ENCODE results near the gene SLC25A14. TPM values are rescaled to one million over a fixed set of nuclear protein-coding genes. Genes with fewer than 3 reads are reported as not detected.
A peak's percentile ranks its signal among the peaks of the same experiment; 100 is the strongest.

The SLC25A14 gene
- polyA plus RNA-seq, 1 experiment, result 20.7 TPM

DNA sequence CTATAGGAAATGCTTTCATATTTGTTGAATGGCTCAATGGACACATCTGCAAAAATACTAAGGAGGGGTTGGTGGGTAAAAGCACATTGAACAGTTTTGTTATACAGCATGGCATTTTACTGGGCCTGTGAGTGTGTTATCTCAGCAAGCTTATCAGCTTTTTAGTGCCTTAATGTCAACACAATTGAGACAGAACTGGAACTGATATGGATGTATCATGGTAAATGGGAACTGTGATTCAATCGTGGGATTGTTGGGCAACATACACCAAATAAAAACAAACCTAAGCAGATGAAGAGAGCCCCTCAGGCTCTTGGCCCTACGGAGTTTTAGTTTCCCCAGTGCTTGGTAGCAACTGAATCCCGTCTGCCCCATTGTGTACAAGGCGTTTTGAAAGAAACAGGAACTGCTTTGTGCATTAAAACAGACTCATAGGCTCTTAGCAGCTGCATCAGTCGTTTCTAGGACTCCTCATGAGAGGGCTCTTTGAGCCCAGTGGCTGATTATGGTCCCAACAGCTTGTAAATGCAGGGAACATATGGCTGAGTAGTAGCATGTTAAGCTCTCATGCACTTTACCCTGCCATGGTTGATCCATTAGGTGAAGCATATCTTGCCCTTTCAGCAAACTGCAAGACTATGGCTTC lies 38.4 kb downstream of the SLC25A14 start:
- CTCF ChIA-PET, result no interaction called here
- TF ChIP-seq, protein P1, sequence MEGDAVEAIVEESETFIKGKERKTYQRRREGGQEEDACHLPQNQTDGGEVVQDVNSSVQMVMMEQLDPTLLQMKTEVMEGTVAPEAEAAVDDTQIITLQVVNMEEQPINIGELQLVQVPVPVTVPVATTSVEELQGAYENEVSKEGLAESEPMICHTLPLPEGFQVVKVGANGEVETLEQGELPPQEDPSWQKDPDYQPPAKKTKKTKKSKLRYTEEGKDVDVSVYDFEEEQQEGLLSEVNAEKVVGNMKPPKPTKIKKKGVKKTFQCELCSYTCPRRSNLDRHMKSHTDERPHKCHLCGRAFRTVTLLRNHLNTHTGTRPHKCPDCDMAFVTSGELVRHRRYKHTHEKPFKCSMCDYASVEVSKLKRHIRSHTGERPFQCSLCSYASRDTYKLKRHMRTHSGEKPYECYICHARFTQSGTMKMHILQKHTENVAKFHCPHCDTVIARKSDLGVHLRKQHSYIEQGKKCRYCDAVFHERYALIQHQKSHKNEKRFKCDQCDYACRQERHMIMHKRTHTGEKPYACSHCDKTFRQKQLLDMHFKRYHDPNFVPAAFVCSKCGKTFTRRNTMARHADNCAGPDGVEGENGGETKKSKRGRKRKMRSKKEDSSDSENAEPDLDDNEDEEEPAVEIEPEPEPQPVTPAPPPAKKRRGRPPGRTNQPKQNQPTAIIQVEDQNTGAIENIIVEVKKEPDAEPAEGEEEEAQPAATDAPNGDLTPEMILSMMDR (IDR thresholded peaks at IDR 0.05; ENCODE audit: low read depth, low read length), result no peak

DNA sequence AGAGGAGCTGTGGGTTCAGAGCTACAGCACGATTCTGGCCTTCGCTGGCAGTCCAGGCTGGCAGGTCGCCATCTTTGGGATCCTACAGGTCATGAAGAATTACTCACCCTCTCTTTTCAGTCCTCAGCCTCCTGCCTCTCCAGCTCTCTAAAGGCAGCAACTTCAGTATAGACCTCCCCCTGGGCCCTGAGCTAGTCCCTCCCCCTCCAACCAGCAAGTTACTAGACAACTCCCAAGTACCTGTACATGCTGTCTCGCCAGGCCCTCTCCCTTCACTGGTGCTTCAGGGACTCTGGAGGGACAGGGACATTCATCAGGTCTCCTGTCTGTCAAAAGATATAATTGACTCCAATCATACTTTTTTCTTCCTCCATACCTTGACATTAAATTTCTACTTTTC lies 45.8 kb downstream of the SLC25A14 start, which contains the start of gene GPR119:
TSS of gene GPR119 (minus strand) at position 155 of the 400 bp plus-strand sequence. CDS start 227 bp downstream, outside the sequence.
- POLR2A ChIA-PET, result no interaction called here
- Histone ChIP-seq H3K27ac (ENCODE audit: low read depth, low read length) (no peak within 1 kb of the TSS), H3K4me3 (ENCODE audit: low read depth, low read length) (no peak within 1 kb of the TSS), H3K27me3 (ENCODE audit: control insufficient read depth, insufficient read depth, low read length) (no peaks in the 10 kb centered on the region), H3K9me3 (ENCODE audit: control insufficient read depth, insufficient read depth, low read length) (no peaks in the 10 kb centered on the region)
- TF ChIP-seq, protein P1 (IDR thresholded peaks at IDR 0.05; ENCODE audit: low read depth, low read length), result no peak
- CTCF ChIA-PET, result interaction anchor here (1.7 kb wide), 1 partner anchor 531 kb away, joined by 4 read pairs; no protein-coding TSS in a partner anchor
- no peak for DNase-seq (ENCODE audit: low read depth, low spot score)

More for the DNA sequence above, 38.4 kb downstream of the SLC25A14 start:
- POLR2A ChIA-PET, result no interaction called here
- Histone ChIP-seq H3K27ac (ENCODE audit: low read depth, low read length) (no peak overlapping the region), H3K4me3 (ENCODE audit: low read depth, low read length) (no peak overlapping the region), H3K27me3 (ENCODE audit: control insufficient read depth, insufficient read depth, low read length) (no peaks in the 10 kb centered on the region), H3K9me3 (ENCODE audit: control insufficient read depth, insufficient read depth, low read length) (no peaks in the 10 kb centered on the region)
- no peak for DNase-seq (ENCODE audit: low read depth, low spot score)

DNA sequence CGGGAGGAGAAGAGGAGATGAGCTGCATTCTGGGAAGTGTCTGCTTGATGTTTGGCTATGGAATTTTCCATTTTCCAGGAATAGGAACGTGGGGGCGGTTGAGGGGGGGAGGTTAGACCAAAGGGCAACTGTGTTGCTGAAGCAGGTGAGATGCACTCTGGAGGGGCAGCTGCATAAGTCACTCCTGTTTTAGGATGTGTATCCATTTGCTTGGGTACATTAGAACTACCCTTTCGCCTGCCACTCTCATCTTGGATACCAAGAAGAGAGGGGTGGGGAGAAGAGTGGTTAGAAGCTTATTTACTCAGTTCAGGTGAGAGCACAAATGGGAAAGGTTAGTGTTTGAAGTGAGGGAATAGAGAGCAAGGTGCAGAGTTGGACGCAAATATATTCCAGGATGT lies 46.7 kb downstream of the SLC25A14 start:
- no peak for DNase-seq (ENCODE audit: low read depth, low spot score)
- TF ChIP-seq, protein P1 (IDR thresholded peaks at IDR 0.05; ENCODE audit: low read depth, low read length), result no peak
- ChIA-PET POLR2A (no interaction called here), CTCF (interaction anchor here (1.7 kb wide), 1 partner anchor 530 kb away, joined by 4 read pairs; no protein-coding TSS in a partner anchor)
- Histone ChIP-seq H3K9me3 (ENCODE audit: control insufficient read depth, insufficient read depth, low read length) (no peaks in the 10 kb centered on the region), H3K27me3 (ENCODE audit: control insufficient read depth, insufficient read depth, low read length) (no peaks in the 10 kb centered on the region), H3K4me3 (ENCODE audit: low read depth, low read length) (no peak overlapping the region), H3K27ac (ENCODE audit: low read depth, low read length) (no peak overlapping the region)

DNA sequence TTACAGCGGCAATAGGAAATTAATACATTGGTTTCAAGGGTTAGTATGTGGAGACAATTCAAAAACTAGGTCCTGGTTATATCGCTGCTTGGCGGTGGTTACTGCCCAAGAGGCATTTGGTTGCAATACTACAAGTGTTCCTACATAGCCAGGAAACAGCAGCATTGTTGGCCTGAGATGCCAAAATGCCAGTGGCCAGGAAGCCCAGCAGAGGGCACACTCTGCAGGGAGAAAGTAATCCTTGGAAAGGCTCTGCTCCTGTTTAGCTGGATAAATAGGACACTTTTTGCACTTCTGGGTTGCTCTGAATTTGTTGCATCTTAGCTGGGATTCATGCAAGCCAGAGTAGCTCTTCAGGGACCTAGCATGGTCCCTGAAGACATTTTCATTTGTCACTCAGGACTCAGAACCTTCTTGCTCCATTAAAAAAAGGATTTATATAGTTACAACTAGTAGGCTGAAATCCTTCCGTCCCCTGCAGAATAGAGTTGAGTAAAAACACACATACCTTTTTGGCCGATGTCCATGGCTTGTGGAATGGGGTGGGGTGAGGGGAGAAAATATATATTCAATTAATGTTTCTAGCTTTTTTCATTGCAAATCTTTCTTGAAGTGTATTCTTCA lies 53.8 kb downstream of the SLC25A14 start:
- no peak for DNase-seq (ENCODE audit: low read depth, low spot score)
- Histone ChIP-seq H3K4me3 (ENCODE audit: low read depth, low read length) (no peak overlapping the region), H3K9me3 (ENCODE audit: control insufficient read depth, insufficient read depth, low read length) (no peaks in the 10 kb centered on the region), H3K27ac (ENCODE audit: low read depth, low read length) (no peak overlapping the region), H3K27me3 (ENCODE audit: control insufficient read depth, insufficient read depth, low read length) (no peaks in the 10 kb centered on the region)
- TF ChIP-seq, protein P1 (IDR thresholded peaks at IDR 0.05; ENCODE audit: low read depth, low read length), result peak; percentile 69
- CTCF ChIA-PET, result interaction anchor here (0.5 to 4.7 kb wide), 11 partner anchors 9 to 1185 kb away, joined by 3 to 55 read pairs (median 4); partner anchors contain the start of gene RBMX2
- POLR2A ChIA-PET, result no interaction called here

DNA sequence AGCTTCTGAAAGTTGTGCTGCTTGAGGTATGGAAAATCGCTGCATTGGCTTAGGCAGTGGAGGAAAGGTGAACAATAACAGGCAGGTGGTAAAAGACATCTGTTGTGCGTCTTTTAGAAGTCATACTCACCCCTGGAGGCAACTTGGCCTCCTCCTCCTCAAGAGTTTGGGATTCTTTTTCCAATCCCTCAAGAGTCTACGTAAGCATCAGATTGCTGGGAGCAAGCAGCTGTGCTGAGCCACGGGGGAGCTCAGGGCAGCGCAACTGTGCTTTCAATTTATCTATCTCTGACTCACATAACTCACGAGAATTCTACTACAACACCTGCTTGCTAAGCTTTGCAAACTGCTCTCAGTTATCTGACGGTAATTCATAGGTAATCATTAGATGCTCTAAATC lies 55.6 kb downstream of the SLC25A14 start:
- no peak for DNase-seq (ENCODE audit: low read depth, low spot score)
- Histone ChIP-seq H3K4me3 (ENCODE audit: low read depth, low read length) (no peak overlapping the region), H3K9me3 (ENCODE audit: control insufficient read depth, insufficient read depth, low read length) (no peaks in the 10 kb centered on the region), H3K27me3 (ENCODE audit: control insufficient read depth, insufficient read depth, low read length) (no peaks in the 10 kb centered on the region), H3K27ac (ENCODE audit: low read depth, low read length) (no peak overlapping the region)
- CTCF ChIA-PET, result interaction anchor here (2.5 to 4.7 kb wide), 2 partner anchors 180 to 521 kb away, joined by 9 to 55 read pairs; no protein-coding TSS in a partner anchor
- POLR2A ChIA-PET, result no interaction called here
- TF ChIP-seq, protein P1 (IDR thresholded peaks at IDR 0.05; ENCODE audit: low read depth, low read length), result no peak

Measured in AG04450 (cell line).